Subcutaneous adipose tissue (tissue), 4 donors: ENCODE measurements around the gene TLE4. TPM values are rescaled to one million over a fixed set of nuclear protein-coding genes. Genes with fewer than 3 reads are reported as not detected.

ENCODE experiments used
- total RNA-seq, 4 donors: library from RNA; depleted of rRNA; stranded (reverse); fragments of >200 nt; gene quantifications; one replicate each; pipeline ENCODE4 v1.1.0, GENCODE V29; 2016
- TF ChIP-seq, protein P1 (sequence below): fragments of 450-650 bp; IDR thresholded peaks from one replicate; pipeline ENCODE4 v1.5.1; 2016; ENCODE audit warnings: low read depth, mild to moderate bottlenecking, control low read depth, antibody characterized with exemption, moderate library complexity

TLE4 gene
- total RNA-seq, 4 donors from 2014 or later = 16.5 to 25.2 (median 21.2) TPM

DNA sequence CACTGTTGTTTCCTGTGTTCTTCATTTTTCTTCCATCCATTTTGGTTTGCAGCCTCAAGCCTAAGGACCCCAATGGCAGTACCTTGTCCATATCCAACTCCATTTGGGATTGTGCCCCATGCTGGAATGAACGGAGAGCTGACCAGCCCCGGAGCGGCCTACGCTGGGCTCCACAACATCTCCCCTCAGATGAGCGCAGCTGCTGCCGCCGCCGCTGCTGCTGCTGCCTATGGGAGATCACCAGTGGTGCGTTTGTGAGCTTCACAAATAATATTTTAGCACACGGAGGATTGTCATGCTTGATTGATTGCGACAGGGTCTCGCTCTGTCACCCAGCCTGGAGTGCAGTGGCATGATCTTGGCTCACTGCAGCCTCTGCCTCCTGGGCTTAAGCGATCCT is 136.8 kb downstream of the TLE4 start:
- TF ChIP-seq, protein P1, sequence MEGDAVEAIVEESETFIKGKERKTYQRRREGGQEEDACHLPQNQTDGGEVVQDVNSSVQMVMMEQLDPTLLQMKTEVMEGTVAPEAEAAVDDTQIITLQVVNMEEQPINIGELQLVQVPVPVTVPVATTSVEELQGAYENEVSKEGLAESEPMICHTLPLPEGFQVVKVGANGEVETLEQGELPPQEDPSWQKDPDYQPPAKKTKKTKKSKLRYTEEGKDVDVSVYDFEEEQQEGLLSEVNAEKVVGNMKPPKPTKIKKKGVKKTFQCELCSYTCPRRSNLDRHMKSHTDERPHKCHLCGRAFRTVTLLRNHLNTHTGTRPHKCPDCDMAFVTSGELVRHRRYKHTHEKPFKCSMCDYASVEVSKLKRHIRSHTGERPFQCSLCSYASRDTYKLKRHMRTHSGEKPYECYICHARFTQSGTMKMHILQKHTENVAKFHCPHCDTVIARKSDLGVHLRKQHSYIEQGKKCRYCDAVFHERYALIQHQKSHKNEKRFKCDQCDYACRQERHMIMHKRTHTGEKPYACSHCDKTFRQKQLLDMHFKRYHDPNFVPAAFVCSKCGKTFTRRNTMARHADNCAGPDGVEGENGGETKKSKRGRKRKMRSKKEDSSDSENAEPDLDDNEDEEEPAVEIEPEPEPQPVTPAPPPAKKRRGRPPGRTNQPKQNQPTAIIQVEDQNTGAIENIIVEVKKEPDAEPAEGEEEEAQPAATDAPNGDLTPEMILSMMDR = no peak

DNA sequence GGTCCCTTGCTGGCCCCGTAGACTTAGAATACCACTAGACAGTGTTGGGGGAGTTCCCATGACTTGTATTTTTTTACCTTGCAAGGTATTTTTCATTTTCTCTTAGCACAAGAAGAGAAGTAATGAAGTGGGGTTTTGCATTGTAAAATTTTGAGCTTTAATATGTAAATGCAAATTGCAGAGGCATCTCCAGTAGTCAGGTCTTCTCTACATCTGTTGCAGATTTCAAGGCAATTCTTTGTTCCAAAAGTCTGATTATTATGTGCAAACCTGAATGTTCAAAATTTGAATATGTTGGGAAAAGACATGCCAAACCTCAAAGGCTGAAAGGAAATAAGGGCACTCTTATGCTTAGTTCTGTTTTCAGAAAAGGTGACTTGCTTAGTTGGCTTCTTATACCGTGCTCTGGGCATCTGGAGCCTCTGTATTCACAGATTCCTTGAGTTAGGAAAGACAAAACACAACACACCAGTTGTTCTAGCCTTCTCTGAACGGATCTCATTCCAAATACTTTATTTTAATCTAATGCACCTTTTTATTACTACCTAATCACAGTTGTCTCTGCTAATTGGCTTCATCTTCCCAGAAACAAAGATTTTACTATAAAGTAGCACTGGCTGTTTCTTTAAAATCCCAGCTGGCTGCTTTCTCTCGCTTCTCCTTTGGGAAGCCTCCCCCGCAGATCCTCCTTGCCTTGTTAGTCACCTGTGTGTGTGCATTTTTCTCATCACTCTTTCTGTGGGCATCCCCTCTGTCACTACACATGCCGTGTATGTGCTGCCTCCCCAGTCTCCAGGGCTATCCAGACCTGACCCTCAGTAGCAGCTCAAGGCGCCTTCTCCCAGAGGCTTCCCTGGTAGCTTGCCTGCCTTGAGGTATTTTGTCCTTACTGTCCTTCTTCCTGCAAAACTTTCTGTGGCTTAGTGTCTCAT is 138.2 kb downstream of the TLE4 start:
- TF ChIP-seq, protein P1 = no peak

DNA sequence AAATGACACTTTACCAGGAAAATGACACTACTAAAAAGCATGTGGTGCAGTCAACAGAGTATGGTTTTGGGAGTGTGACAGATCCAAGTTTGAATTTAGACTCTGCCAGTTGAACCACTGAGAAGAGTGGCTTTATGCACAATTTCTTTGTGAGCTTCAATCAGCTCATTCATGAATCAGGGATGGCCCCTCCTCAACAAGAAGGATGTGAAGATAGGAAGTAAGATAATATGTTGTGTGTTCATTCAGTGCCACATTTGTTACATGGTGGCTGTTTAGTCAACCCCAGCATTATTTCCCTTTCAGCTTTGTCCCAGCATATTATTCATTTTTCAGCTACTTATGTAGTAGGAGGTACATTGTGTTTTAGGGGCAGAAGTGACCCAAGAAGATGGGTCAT is 140.1 kb downstream of the TLE4 start:
- TF ChIP-seq, protein P1 = no peak

DNA sequence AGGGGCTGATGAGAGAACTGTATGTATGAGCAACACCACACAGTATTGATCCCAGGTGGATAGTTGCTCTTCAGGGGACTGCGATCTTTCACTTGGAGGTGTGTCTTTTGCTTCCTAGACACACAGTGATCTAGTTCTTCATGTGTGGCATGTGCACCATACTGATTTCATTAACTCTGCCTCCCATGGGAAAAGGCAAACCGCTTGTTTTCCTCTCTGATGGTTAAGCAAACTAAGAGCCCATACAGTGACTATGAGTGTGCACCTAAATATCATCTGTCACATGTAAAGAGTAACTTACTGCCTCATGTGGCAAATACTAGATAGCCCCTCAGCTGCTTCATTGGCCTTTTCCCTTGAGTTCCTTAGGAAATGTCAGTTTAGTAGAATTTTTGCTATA is 147.3 kb downstream of the TLE4 start:
- TF ChIP-seq, protein P1 = no peak

DNA sequence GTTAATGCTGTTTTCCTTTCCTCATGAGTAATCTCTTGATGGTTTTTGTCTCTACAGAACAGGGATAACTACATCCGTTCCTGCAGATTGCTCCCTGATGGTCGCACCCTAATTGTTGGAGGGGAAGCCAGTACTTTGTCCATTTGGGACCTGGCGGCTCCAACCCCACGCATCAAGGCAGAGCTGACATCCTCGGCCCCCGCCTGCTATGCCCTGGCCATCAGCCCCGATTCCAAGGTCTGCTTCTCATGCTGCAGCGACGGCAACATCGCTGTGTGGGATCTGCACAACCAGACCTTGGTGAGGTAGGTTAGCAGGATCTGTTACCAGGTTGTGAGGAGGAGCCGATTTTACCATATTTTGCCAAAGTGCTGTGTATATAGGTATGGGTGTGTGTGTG is 148.2 kb downstream of the TLE4 start:
- TF ChIP-seq, protein P1 = no peak

DNA sequence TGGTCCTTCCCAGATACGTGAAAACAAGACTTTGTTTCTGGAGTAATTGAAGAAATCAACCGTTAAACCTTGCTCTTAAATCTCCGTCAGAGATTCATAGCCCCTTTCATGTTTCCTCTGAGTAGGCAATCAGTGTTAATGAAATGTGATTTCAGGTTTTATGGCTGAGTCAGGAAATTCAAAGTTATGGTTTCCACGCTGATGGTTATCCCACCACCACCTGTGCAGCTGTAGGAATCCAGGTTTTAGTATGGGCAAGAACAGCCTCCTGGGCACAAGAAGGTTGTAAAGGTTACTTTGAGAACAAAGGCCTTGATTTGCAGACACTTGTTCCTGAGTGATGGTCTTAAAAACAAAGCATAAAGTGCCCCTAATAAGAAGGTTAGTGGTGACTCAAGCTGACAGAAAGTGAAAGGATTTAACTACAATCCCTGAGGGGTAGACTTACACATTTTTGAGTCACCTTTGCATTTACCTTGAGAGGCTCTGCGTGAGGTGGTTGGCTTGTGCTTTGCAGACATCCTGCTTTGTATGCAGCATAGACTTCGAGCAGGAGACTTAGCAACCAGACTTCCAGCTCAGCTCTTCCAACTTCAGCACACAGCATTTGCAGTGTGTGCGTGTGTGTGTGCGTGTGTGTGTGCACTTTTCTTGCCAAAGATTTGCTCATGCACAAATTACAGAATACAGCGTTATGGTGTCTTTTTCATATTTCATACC is 159.6 kb downstream of the TLE4 start:
- TF ChIP-seq, protein P1 = no peak
